HepG2 (cell line): ENCODE results near the gene CD4. TPM values are rescaled to one million over a fixed set of nuclear protein-coding genes. Genes with fewer than 3 reads are reported as not detected.

Experiments
- ATAC-seq: fragments of 200-7000 bp; cut with Tn5 transposase; 3 replicates; pipeline ENCODE4 v1.9.1; 2020; ENCODE audit warnings: mild to moderate bottlenecking, moderate library complexity
- BruUV-seq: library from RNA; stranded (reverse); fragments of 400-500 nt; replicated peaks from 2 replicates; lab custom pipeline; 2021; lab: Mats Ljungman, UMichigan
- CTCF ChIA-PET: fragments of 300-600 bp; formaldehyde crosslinking; extraction: SDS; loops from one replicate; lab custom pipeline; 2021; ENCODE audit warnings: low total read pairs, inconsistent platforms, low intra/inter-chr PET ratio; lab: Yijun Ruan, JAX
- POLR2A ChIA-PET: fragments of 350-600 bp; sonication (Branson Sonifier 250); formaldehyde crosslinking; loops from one replicate; lab custom pipeline; 2020; ENCODE audit warnings: antibody characterized with exemption, inconsistent platforms; lab: Yijun Ruan, JAX
- DNase-seq: peaks from one replicate; pipeline ENCODE4 v3.0.0-alpha.2; 2015; ENCODE audit warnings: low spot score
- FAIRE-seq: peaks from 3 replicates; lab custom pipeline; 2011; peaks lifted over from hg19 to GRCh38; lab: Jason Lieb, UNC
- H2AFZ ChIP-seq: one replicate; pipeline ENCODE4 v1.6.1; 2011; ENCODE audit warnings: low read length, inconsistent platforms
- H3K27ac ChIP-seq: fragments of 300-600 bp; 3 replicates; pipeline ENCODE4 v1.8.0; 2011; ENCODE audit warnings: mixed run types, mild to moderate bottlenecking, mixed read lengths, low read length, inconsistent platforms; ENCODE audit not compliant: insufficient read depth; ENCODE audit errors: extremely low read length
- H3K27me3 ChIP-seq, 2 experiments: fragments of 200-600 bp in 1 of 2; 2 replicates in 1 of 2; 3 replicates in 1 of 2; pipeline versions ENCODE4 v1.6.0 to v1.8.0; 2011; ENCODE audit warnings: low read length in 2 of 2, mild to moderate bottlenecking in 2 of 2, moderate library complexity in 2 of 2, inconsistent platforms in 1 of 2; ENCODE audit not compliant: insufficient read depth in 2 of 2, control insufficient read depth in 1 of 2
- H3K36me3 ChIP-seq, 2 experiments: fragments of 200-600 bp in 1 of 2; replicated peaks in 1 of 2; 2 replicates in 1 of 2; 3 replicates in 1 of 2; pipeline versions ENCODE4 v1.5.1 to v1.8.0; 2011; ENCODE audit warnings: low read length in 2 of 2, inconsistent platforms in 1 of 2; ENCODE audit not compliant: insufficient read depth in 2 of 2, control insufficient read depth in 1 of 2
- H3K4me1 ChIP-seq: 2 replicates; pipeline ENCODE4 v1.5.1; 2012; ENCODE audit warnings: low read length, inconsistent platforms; ENCODE audit not compliant: insufficient read depth
- H3K4me2 ChIP-seq: 2 replicates; pipeline ENCODE4 v1.6.0; 2011; ENCODE audit warnings: low read depth, low read length, inconsistent platforms
- H3K4me3 ChIP-seq, 3 experiments: fragments of 200-600 bp in 1 of 3; sonication (generic), shearing (Covaris generic) in 1 of 3; replicated peaks in 1 of 3; 2 replicates each; pipeline ENCODE4 v1.5.1; 2011 to 2016; ENCODE audit warnings: low read length in 3 of 3, inconsistent platforms in 2 of 3, low read depth in 2 of 3, mild to moderate bottlenecking in 2 of 3, control low read depth in 1 of 3, mixed read lengths in 1 of 3; ENCODE audit not compliant: insufficient read depth in 1 of 3
- H3K79me2 ChIP-seq: one replicate; pipeline ENCODE4 v1.6.1; 2011; ENCODE audit warnings: low read length, inconsistent platforms; ENCODE audit not compliant: insufficient read depth
- H3K9ac ChIP-seq: 2 replicates; pipeline ENCODE4 v1.6.0; 2011; ENCODE audit warnings: mild to moderate bottlenecking, low read depth, low read length, inconsistent platforms; ENCODE audit not compliant: insufficient read depth
- H3K9me3 ChIP-seq: 2 replicates; pipeline ENCODE4 v1.5.1; 2012; ENCODE audit warnings: mild to moderate bottlenecking, low read length
- H4K20me1 ChIP-seq: 2 replicates; pipeline ENCODE4 v1.6.0; 2011; ENCODE audit warnings: inconsistent platforms, mild to moderate bottlenecking, low read length, moderate library complexity; ENCODE audit not compliant: insufficient read depth
- BRF2 ChIP-seq: sonication (generic); formaldehyde crosslinking; IDR thresholded peaks from 2 replicates; pipeline ENCODE4 v1.8.1; 2022; ENCODE audit warnings: mild to moderate bottlenecking, missing genetic modification reagents
- CCDC6 ChIP-seq: sonication (generic); formaldehyde crosslinking; IDR thresholded peaks from 2 replicates; pipeline ENCODE4 v1.8.1; 2022; ENCODE audit warnings: mild to moderate bottlenecking, missing genetic modification reagents, moderate library complexity
- DR1 ChIP-seq: sonication (generic); formaldehyde crosslinking; IDR thresholded peaks from 2 replicates; pipeline ENCODE4 v1.8.0; 2021; ENCODE audit warnings: mild to moderate bottlenecking, missing genetic modification reagents, inconsistent platforms
- IKZF4 ChIP-seq: sonication (generic); formaldehyde crosslinking; IDR thresholded peaks from 2 replicates; pipeline ENCODE4 v1.5.1; 2020; ENCODE audit warnings: borderline replicate concordance, mild to moderate bottlenecking, low read depth, missing genetic modification reagents; ENCODE audit errors: not compliant biosample characterization
- KAT2B ChIP-seq: fragments of 150-350 bp; IDR thresholded peaks from 2 replicates; pipeline ENCODE4 v1.6.1; 2014; ENCODE audit warnings: low read depth, low read length, borderline replicate concordance
- KLF6 ChIP-seq: IDR thresholded peaks from 2 replicates; pipeline ENCODE4 v1.8.0; 2016; ENCODE audit warnings: missing biosample characterization, missing genetic modification reagents
- NFIC ChIP-seq: IDR thresholded peaks from 2 replicates; pipeline ENCODE4 v1.6.1; 2012; ENCODE audit warnings: mild to moderate bottlenecking, low read length, inconsistent platforms
- PATZ1 ChIP-seq: sonication (generic); formaldehyde crosslinking; IDR thresholded peaks from 2 replicates; pipeline ENCODE4 v1.4.0; 2020; ENCODE audit warnings: missing genetic modification reagents
- ZBTB7B ChIP-seq: sonication (generic); formaldehyde crosslinking; IDR thresholded peaks from 2 replicates; pipeline ENCODE4 v1.4.0; 2020; ENCODE audit warnings: missing genetic modification reagents
- ZNF280B ChIP-seq: sonication (generic); formaldehyde crosslinking; IDR thresholded peaks from 2 replicates; pipeline ENCODE4 v1.5.0; 2020; ENCODE audit warnings: missing genetic modification reagents, mild to moderate bottlenecking, borderline replicate concordance
- ZNF33A ChIP-seq: sonication (generic); formaldehyde crosslinking; IDR thresholded peaks from 2 replicates; pipeline ENCODE4 v1.5.1; 2020; ENCODE audit warnings: missing genetic modification reagents, mild to moderate bottlenecking, moderate library complexity, borderline replicate concordance
- ZNF619 ChIP-seq: sonication (generic); formaldehyde crosslinking; IDR thresholded peaks from 2 replicates; pipeline ENCODE4 v1.4.0; 2020; ENCODE audit warnings: mild to moderate bottlenecking, missing genetic modification reagents
- ZNF713 ChIP-seq: sonication (generic); formaldehyde crosslinking; IDR thresholded peaks from 2 replicates; pipeline ENCODE4 v1.4.0; 2020; ENCODE audit warnings: mild to moderate bottlenecking, missing genetic modification reagents
- WGBS: methylation state at CpG from one replicate; pipeline ENCODE4 v1.1.6; 2017; ENCODE audit warnings: low lambda C conversion rate; 5-methylcytosine and 5-hydroxymethylcytosine counted together
- in situ Hi-C: cut with HindIII; loops from 2 replicates; pipeline ENCODE4 v1.10.0; 2017; ENCODE audit warnings: low pct_unique_long_range_greater_than_20kb; ENCODE audit not compliant: extremely low pct_ligation_motif_present
- intact Hi-C: fragments of 100-400 bp; cut with micrococcal nuclease; formaldehyde crosslinking; loops from one replicate; pipeline ENCODE4 v1.10.0; 2022; ENCODE audit not compliant: unreplicated experiment
- polyA plus RNA-seq, 8 experiments: library from polyadenylated mRNA; depleted of rRNA in 3 of 8; stranded (reverse) in 7 of 8; unstranded in 1 of 8; fragments of >200 nt; fragmentation: Illumina TruSeq in 4 of 8; extraction: Trizol in 4 of 8; gene quantifications; 2 replicates each; pipeline versions ENCODE4 v1.2.1 to v1.2.3, GENCODE V29; 2011 to 2016; ENCODE audit warnings: low read depth in 4 of 8, missing spikeins in 1 of 8, mixed read lengths in 1 of 8; ENCODE audit not compliant: insufficient read depth in 1 of 8
- total RNA-seq, 5 experiments: library from RNA; depleted of rRNA; stranded (reverse); fragments of >200 nt; fragmentation: Illumina TruSeq; extraction: Trizol; gene quantifications; 2 replicates each; pipeline ENCODE4 v1.2.3, GENCODE V29; 2016; ENCODE audit warnings: low read depth in 1 of 5
- TF ChIP-seq, protein P1 (sequence below): sonication (generic); formaldehyde crosslinking; conservative IDR thresholded peaks from 2 replicates; pipeline ENCODE4 v1.4.0; 2020; ENCODE audit warnings: missing genetic modification reagents
- TF ChIP-seq, protein P2 (sequence below): sonication (generic); formaldehyde crosslinking; IDR thresholded peaks from 2 replicates; pipeline ENCODE4 v1.8.0; 2022; ENCODE audit warnings: mild to moderate bottlenecking, missing genetic modification reagents, borderline replicate concordance

CD4 gene
- total and polyA plus RNA-seq, 2 of the 13 experiments (the other 11 are each of a cell fraction or from before 2014, with no cell fraction given): 0.07 to 0.95 TPM

GRCh38 chr12:6809056-6809455 is 19.7 kb downstream of the CD4 start (continued):
- no peak for TF ChIP-seq CCDC6 (CRISPR knock-in tag)
- no peak for TF ChIP-seq ZNF619 (CRISPR knock-in tag)
- no peak for TF ChIP-seq ZNF33A
- no peak for TF ChIP-seq DR1
- TF ChIP-seq KAT2B: no peak
- TF ChIP-seq ZBTB7B: no peak
- no peak for TF ChIP-seq IKZF4 (CRISPR knock-in tag)
- no peak for TF ChIP-seq NFIC
- TF ChIP-seq PATZ1: no peak

DNA sequence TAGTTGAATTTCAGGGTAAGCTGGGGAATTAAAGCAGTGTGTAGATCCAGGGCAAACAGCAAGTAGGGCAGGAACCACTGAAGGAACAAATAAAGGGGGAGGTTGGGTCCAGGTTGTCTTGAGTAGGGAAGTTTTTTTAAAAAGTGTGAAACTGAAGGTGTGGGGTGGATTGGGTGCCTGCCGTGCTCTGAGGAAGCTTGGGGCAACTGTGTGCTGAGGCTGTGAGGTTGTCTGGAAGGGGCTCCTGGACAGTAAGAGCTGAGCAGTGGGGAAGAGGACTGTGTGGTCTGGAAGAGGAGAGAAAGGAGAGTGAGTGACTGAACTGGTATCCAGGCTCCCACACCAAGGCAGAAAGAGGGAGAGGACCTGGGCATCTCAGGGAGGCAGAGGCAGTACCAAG is 21.4 kb downstream of the CD4 start:
- Histone ChIP-seq H3K36me3 (no peaks in the 10 kb centered on the region), H3K79me2 (no peaks in the 10 kb centered on the region), H3K4me1 (peaks cover 8% of the 10 kb centered on the region; the same call in 1 of the 2 replicates), H3K9me3 (no peaks in the 10 kb centered on the region), H3K4me3 (no peak overlapping the region), H2AFZ (no peak overlapping the region), H4K20me1 (no peaks in the 10 kb centered on the region), H3K4me2 (no peak overlapping the region), H3K9ac (no peak overlapping the region), H3K27me3 (peaks cover 0 to 5% of the 10 kb centered on the region in 2 experiments; a peak in 1 of 5 replicates), H3K27ac (no peak overlapping the region)
- in situ Hi-C loops (no loop called here), intact Hi-C loops (no loop called here)
- ChIA-PET POLR2A (no interaction called here), CTCF (no interaction called here)
- no TSS peak for BruUV-seq
- ATAC-seq (peak; percentile 47; the same call in 2 of the 3 replicates), DNase-seq (no peak), FAIRE-seq (no peak)
- 36% methylated on average over 1 of the region's 1 CpG for WGBS
- TF ChIP-seq IKZF4 (CRISPR knock-in tag): no peak
- no peak for TF ChIP-seq ZBTB7B
- TF ChIP-seq, protein P1, sequence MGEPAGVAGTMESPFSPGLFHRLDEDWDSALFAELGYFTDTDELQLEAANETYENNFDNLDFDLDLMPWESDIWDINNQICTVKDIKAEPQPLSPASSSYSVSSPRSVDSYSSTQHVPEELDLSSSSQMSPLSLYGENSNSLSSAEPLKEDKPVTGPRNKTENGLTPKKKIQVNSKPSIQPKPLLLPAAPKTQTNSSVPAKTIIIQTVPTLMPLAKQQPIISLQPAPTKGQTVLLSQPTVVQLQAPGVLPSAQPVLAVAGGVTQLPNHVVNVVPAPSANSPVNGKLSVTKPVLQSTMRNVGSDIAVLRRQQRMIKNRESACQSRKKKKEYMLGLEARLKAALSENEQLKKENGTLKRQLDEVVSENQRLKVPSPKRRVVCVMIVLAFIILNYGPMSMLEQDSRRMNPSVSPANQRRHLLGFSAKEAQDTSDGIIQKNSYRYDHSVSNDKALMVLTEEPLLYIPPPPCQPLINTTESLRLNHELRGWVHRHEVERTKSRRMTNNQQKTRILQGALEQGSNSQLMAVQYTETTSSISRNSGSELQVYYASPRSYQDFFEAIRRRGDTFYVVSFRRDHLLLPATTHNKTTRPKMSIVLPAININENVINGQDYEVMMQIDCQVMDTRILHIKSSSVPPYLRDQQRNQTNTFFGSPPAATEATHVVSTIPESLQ (CRISPR knock-in tag): no peak
- no peak for TF ChIP-seq KLF6 (CRISPR knock-in tag)
- TF ChIP-seq, protein P2, sequence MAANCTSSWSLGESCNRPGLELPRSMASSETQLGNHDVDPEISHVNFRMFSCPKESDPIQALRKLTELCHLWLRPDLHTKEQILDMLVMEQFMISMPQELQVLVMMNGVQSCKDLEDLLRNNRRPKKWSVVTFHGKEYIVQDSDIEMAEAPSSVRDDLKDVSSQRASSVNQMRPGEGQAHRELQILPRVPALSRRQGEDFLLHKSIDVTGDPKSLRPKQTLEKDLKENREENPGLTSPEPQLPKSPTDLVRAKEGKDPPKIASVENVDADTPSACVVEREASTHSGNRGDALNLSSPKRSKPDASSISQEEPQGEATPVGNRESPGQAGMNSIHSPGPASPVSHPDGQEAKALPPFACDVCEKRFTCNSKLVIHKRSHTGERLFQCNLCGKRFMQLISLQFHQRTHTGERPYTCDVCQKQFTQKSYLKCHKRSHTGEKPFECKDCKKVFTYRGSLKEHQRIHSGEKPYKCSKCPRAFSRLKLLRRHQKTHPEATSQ (CRISPR knock-in tag): no peak
- no peak for TF ChIP-seq ZNF280B (CRISPR knock-in tag)
- TF ChIP-seq ZNF713 (CRISPR knock-in tag): no peak
- TF ChIP-seq BRF2 (CRISPR knock-in tag): no peak
